Measurements from ENCODE around the gene FKBP3.
"Not testable (repeated sequence)": the region's sequence is repeated elsewhere in the genome, so short reads cannot be mapped to it uniquely, and the experiment has no call there.

FKBP3 gene

GRCh38 chr14:45134051-45134958 lies at the start of gene FKBP3:
FKBP3 (minus strand) TSS chr14:45134481; CDS start chr14:45134456, 25 bp downstream.
- peak; percentile 85 for DNase-seq

- DNase-seq = no peak
These were observed 47.5 kb upstream of the FKBP3 start for GRCh38 chr14:45181806-45182205.

GRCh38 chr14:45181329-45181728 lies 47.0 kb upstream of the FKBP3 start:
- DNase-seq = no peak

- DNase-seq = no peak
These were observed 42.8 kb upstream of the FKBP3 start for GRCh38 chr14:45177076-45177475.

GRCh38 chr14:45169906-45170305 lies 35.6 kb upstream of the FKBP3 start:
- no peak for DNase-seq

- DNase-seq = no peak
These were observed 21.8 kb upstream of the FKBP3 start for GRCh38 chr14:45156067-45156466.

GRCh38 chr14:45150386-45150890 lies 16.2 kb upstream of the FKBP3 start:
- DNase-seq = no peak

GRCh38 chr14:45149602-45150001 lies 15.3 kb upstream of the FKBP3 start:
- DNase-seq = no peak

- DNase-seq = no peak
These were observed 10.9 kb upstream of the FKBP3 start for GRCh38 chr14:45145214-45145613.

- DNase-seq = no peak
These were observed 10.4 kb upstream of the FKBP3 start for GRCh38 chr14:45144658-45145057.

- DNase-seq = not testable (repeated sequence)
These were observed 7.8 kb upstream of the FKBP3 start for GRCh38 chr14:45142083-45142482.

GRCh38 chr14:45140661-45141187 lies 6.4 kb upstream of the FKBP3 start:
- DNase-seq = no peak

- no peak for DNase-seq
These were observed 2.1 kb upstream of the FKBP3 start for GRCh38 chr14:45136399-45136798.

- DNase-seq = peak; percentile 73
These were observed 1.5 kb upstream of the FKBP3 start, which contains the start of gene FANCM for GRCh38 chr14:45135659-45136395. FANCM (plus strand) TSS chr14:45135930; CDS start chr14:45136032, 102 bp downstream.

- no peak for DNase-seq
These were observed 875 bp upstream of the FKBP3 start for GRCh38 chr14:45135156-45135555.

GRCh38 chr14:45133683-45134050 lies 614 bp downstream of the FKBP3 start:
- no peak for DNase-seq

GRCh38 chr14:45128963-45129629 lies 5.2 kb downstream of the FKBP3 start:
- DNase-seq = no peak

GRCh38 chr14:45125754-45126153 lies 8.5 kb downstream of the FKBP3 start:
- no peak for DNase-seq

GRCh38 chr14:45123271-45123670 lies 11.0 kb downstream of the FKBP3 start:
- DNase-seq = no peak

GRCh38 chr14:45120096-45120495 lies 14.2 kb downstream of the FKBP3 start:
- DNase-seq = no peak

- DNase-seq = no peak
These were observed 15.7 kb downstream of the FKBP3 start for GRCh38 chr14:45118594-45118993.

- no peak for DNase-seq
These were observed 20.0 kb downstream of the FKBP3 start for GRCh38 chr14:45114327-45114726.
